AG08396 (cell line): Measurements from ENCODE around the gene CYP11A1.

Experiments used
- DNase-seq: peaks from one replicate; pipeline ENCODE4 v3.0.0; 2012; ENCODE audit warnings: low spot score, mixed read lengths

The CYP11A1 gene

DNA sequence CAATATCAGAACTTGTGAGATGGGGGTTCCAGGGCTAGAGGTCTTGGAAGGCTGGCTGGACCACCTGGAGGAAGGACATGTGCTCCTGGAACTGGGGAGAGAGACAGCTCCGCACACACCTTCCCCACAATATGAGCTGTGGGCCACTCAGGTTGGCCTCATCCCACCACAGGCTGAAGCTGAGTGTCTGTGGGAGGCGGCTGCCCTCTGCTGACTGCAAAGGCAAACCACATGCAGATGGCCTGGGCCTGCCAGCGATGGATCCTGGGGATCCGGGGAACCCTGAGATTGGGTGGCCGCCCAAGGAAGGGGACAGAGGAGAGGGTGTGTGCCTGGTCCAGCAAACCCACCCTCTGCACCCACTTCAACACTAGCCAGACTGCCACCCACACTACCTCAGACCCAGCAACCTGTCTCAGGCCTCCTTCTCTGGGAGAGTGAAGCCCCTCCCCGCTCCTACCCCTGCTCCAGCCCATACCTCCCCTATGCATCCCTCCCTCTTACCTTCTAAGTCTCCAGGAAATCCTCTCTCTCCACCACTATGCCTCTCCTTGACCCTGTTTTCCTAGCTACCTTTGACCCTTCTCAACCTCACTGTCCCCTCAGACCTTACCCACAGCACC, 44.8 kb downstream of the CYP11A1 start:
- DNase-seq, result peak; percentile 79

DNA sequence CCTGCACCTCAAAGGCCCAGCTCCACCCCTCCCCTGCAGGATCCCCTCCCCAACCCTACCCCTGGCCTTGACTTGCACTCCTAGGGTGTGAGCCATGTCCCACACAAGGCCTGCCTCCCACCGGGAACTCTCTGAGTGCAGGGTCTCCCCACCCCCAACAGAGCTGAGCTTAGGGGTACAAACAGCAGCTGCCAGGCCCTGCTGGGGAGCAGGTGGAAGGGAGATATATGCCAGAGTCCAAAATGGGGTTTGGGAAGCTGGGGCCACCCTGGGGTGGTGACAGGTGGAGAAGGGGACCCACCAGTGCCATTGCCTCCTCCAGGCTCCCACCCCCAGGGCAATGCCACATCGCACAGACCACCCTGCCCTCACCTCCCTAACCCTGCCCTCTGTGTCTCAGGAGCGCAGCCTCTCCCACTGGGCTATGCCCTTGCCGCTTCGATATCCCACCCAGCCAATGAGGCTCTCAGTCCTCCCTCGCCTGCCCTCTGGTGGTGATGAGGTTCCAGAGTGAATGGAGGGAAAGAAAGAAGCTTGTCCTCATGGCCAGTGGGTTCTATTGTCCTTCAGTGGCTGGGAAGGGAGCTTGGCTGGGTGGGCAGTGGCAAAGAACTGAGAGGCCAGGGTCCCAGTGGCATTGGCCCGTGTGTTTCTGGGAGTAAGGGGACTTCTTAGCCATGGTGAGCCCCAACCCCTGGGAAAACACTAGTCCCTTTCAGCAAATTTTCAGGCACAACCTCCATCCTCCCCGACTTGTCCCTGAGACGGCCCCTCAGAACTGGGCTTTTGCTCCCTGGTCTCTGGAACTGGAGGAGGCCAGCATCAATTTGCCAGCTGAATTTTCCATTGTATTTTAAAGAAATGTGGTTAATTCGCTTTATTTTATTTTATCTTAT, 46.8 kb downstream of the CYP11A1 start:
- peak; percentile 44 for DNase-seq

DNA sequence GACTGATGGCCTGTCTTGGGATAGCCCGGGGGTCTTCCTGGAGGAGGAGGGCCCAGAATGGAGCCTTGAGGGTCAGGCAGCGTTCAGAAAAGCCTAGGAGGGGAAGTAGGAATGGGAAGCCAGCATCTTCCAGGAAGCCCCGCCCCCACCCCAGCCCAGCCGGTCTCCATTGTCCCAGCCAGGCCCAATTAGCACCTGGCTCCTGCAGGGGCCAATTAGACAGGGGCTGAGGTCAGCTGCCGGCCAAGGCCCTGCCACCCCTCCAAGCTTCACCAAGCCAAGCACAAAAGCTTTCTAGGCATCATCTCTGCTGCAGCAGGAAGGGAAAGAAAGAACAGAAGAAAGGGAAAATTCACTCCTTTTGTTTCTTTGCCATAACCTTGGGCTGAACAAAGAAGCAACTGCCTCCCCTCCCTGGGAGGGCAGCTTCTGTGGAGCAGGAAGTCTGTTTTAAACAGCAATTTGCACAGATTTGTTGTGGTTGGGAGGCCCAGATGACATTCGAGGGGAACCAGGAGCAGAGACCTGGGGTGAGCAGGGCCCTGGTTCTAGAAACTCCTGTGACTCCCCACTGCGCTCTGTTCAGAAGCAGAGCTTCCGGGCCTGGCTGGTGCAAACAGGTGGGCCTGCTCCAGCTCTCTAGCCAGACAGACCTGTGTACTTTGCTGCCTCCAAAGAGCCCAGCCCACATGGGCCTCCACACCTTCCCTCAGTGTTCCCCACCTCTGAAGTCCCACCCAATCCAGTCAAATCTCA, 47.7 kb downstream of the CYP11A1 start:
- no peak for DNase-seq

DNA sequence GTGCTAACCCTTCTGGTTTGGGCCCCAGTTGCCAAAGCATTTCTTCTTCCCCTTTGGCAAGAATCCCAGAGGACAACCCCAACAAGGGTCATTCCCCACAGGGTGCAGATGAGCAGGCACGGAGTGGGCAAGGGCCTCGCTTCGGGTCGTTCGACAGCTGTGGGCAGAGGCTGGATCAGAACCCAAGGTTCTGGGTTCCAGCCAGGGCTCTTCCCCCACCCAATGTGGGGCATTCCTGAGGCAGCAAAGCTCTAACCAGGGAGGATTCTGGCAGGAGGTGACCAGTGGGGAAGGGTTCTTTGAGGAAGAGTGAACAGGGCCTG, 48.3 kb downstream of the CYP11A1 start:
- DNase-seq, result no peak

DNA sequence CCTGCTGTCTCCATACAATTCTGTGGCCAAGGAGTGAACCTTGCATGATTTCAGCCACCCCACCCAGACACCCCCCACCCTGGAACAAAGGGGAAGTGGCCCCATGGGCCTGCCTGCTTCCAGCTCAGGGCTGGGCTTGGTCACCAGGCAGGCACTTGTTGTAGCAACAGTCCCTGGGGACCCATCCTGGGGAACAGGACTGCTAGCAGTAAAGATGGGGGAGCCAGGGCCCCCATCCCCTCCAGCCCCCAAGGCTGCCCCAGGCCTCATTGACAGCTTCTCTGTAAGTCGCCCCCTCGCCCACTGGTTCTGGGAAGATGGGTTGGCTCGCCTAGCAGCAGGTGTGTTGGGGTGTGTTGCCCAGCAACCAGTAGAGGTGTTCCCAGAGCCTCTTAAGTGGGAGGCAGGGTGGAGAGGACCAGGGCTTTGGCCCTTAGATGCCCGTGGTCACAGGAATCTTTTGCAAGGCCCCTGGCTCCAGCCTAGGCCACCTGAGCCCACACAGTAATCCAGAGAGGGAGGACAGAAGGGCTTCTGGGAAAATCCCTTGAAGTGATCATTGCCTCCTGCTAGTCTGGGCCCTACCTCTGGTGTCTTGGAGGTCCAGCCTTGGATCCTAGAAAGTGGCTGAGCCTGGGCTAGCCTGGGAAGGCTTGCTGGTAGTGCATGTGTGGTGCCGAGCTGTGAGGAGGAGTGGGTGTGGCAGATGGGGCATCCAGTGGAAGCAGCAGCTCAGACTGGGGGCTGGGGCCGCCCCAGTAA, 48.9 kb downstream of the CYP11A1 start:
- DNase-seq, result no peak

DNA sequence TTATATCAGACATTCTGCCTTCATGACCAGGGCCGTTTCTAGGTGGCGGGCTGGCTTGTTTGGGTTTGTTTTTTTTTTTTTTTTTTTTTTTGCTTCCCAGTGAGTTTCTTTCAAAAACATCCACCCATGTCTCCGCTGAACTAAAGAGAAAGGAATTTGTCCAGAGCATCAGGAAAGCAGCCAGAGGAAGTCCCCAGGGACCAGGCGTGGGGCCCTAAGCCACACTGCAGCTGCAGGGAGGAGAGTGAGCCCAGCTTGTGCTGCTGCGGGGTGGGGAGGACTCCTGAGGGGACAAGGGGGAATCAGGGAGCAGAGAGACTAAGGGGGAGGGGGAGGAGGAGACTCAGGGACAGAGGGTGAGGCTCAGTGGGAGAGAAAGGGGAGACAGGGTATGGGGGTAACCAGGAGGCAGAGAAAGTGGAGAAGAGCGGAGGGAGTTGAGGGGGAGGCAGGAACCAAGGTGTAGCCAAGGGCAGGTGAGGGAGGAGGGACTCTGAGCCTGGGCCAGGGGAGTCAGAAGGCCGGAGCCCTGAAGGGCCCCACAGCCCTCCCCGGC, 49.5 kb downstream of the CYP11A1 start:
- DNase-seq, result peak; percentile 75

DNA sequence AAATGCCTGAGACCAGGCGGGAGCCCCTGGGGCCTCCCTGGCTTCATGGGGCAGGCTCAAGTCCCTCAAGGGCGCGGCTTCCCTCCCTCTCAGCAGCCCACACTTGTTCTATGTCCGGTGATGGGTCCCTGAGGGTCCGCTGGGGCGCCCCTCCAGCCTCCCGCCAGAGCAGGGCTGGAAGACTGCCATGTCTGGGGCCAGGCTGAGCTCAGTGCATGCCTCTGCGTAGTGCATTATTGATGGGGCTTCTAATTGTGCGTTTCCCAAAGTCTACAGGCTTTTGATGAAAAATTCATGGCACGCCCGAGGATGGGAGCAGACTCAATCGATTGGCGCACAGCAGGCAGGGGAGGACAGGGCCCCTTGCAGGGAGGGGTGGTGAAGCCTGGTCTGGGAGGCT, 51.3 kb downstream of the CYP11A1 start:
- no peak for DNase-seq

DNA sequence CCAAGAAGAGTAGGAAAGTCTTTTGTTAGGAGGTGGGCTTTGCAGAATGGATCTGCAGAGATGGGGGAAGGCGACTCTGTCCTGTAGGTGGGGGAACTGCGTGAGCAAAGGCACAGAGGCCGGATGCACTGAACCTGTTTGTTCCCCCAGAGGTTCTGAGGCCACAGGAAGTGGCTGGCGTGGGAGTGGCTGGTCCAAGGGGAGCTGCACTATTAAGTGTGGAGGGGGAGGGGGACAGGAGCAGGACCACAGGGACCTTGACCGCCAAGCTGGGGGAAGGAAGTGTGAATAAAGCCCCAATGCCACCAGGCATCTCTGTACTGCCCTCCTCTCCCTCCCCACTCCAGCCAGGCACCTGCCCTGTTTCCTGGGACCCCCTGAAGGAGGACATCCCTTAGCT, 51.8 kb downstream of the CYP11A1 start:
- no peak for DNase-seq

DNA sequence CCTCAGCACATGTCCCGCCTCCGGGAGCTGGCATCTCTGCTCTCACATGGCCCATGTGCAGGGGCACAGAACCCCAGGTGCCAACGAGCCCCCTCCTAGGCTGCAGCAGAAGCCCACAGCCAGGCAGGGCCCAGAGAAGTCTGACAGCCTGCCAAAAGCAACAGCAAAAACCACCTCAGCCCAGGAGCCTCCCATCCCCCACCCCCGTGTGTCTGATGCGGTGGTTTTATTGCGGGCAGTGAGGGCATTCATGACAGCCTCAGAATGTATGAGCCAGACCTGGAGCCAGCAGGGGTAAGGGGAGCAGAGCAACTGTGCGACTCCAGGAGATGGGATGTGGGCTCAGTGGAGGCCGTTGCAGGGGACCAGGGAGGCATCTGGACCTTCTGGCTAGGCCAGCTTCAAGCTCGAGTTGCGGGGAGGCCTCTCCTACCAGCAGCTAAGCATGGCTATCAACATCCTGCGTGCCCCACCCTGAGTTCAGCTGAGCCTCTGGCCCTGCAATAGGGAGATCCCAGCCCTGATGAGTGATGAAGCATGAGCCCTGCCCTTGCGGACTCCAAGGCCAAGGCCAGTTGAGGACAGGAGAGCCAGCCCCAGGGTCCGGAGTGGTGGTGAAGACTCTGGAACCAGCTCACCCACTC, 52.5 kb downstream of the CYP11A1 start:
- no peak for DNase-seq

DNA sequence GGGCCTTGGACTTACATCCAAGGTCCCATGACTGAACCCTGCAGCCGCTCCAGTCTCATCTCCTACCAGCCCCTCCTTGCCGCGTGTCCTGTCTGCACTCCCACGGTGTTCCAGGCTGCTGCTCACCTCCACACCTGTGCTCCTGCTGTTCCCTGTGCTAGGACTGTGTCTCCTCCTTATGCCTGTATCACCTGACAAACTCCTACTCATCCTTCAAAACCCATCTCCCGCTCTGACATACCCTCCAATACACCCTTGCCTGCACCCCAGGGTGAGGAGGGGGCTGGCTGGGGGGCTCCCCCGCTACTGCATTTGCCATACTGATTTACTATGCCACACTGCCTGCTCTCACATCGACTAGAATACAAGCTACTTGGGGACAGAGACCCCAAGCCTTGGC, 53.6 kb downstream of the CYP11A1 start:
- DNase-seq, result no peak

DNA sequence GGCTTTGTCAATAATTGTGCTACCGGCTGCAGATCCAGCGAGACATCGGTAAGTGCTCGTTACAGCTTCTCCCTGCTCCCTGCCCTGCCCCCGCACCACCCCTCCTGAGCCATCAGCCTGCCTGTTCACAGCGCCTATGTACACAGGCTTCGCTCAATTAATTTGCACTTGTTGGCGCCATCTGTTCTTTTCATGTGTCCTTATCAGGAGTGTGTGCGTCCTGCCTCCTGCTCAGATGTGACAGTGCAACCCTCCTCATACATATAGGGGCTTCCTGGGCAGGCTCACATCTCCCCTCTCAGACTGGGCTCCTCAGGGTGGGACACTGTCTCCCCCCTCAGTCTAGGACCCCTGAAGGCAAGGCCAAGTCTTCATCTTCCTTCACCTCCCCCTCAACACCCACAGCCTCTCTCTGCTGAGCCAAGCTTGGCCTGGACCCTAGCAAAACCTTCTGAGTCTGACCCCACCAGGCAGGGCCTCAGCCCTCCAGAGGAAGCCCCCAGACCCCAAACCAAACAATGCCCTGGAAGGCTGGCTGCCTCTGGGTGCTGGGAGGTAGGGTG, 54.9 kb downstream of the CYP11A1 start:
- DNase-seq, result no peak

DNA sequence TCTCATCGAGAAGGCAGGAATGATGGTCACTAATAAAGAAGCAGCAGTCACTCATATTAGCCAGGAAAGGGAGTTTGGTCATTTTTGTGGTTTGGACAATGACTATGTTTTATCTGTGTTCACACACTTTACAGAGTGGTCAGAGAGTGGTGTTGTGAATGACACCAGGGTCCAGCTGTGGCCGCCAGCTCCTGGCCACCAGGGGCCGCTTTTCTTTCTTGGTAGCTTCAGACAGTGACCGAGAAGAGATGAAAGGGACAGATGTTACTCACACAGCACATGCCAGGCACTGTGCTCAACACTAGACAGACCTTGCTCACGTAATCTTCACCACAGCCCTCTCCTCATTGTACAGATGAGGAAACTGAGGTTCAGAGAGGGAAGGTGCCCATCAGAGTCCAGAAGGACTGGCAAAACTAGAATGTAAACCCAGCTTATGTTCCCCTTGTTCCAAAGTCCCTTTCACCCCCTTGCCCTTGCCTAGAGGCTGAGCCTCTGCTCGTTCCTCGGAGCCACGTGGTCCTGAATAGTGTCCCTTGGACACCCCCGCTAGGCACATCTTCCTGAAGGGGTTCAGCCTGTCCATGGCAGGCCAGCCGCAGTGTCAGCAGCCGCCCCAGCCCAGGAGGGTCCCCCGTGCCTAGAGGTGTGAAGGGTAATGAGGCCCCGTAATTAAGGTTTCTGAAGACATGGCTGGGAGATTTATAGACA, 55.6 kb downstream of the CYP11A1 start:
- DNase-seq, result no peak

DNA sequence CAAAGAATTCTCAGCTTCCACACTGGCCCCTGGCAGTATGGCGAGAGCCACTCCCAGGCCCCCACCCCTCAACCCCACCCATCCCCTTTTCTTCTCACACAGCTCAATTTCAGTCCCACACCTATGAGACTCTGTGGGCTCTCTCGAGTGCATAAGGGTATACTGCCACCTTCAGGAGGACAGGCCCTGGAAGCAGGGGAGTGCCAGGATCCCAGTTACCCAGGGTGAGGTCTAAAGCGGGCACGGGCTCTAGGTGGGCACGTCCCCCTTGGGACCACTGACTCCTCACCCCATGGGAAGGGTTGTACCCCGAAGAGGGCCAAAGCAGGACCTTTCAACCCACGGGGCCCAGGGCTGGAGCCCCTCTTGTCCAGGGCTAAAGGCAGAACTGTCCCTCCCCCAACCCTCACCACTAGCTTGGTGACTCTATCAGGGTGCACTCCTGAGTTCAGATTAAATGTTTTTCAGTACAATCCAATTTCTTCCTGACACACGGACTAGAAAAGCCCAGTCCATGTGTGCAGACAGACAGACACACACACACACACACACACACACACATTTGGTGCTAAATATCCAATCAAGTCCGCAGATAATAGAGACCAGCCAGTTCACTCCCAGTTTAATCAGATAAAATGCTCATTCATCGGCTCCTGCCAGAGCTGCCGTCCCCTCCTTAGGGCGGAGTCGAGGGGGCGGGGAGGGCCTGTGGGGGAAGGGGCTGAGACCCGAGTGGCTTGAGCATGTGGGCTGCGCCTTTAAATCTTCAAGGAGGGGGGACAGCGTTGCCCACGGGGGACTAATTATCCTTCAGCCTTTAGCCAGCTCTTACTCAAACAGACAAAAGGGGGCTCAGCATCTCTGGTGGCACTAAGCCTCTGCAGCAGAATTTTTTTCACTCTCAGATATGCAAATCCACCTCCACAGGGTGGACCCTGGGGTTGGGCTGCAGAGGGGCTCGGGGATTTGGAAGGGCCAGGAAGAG, 59.3 kb downstream of the CYP11A1 start:
- peak; percentile 79 for DNase-seq

DNA sequence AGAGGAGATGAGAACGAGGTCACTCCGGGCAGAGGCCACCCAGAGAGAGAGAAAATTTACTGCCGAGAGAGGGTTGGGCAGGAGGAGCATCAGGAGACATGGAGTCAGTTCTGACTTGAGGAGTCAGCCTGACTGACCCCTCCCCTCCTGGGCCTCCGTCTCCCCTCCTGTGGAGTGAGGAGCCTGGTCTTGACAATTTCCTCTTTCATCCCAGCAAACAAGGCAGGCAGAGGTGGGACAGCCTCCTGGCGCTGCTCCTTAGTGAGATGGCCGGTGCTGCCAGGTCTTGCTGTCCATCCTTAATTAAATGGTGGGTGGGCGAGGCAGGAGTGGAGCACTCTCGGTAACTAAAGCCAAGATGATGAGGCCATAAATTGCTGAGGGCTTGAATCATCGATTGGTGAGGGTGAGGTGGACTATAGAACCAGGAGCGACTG, 60.6 kb downstream of the CYP11A1 start:
- DNase-seq, result no peak

DNA sequence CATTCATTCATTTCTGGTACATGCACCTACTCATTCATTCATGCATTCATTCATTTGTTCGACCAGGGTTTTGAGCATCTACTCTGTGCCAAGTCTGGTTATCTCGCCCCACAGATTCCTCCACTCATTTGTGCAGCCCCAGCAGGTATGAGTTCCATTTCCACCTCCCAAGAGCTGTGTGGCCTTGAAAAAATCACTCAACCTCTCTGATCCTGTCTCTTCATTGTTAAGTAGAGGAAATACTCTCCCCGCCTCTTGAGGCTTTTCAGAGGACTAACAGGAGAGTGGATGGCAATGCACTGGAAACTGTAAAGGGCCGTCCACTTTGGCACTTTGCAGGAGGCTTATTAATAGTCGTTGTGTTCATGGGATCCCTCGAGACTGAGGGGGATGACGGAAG, 61.8 kb downstream of the CYP11A1 start:
- no peak for DNase-seq

DNA sequence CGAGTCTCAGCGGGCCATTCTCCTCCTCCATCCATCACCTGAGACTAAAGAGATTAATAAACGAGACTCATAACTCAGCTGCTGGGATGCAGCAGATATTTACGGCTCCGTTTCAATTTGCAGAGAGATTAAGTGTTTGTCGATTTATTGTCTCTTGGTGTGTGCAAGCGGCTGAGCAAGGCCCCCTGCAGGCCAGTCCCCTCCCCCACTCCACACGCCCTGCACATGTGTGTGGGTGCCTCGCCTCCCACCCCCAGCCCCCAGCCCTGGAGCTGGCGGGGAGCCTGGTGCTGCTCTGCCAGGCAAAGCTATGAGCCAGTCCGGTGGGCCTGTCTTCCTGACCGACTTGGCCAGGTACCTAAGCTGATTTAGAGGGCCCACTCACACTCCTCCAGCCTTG, 63.0 kb downstream of the CYP11A1 start:
- DNase-seq, result no peak

DNA sequence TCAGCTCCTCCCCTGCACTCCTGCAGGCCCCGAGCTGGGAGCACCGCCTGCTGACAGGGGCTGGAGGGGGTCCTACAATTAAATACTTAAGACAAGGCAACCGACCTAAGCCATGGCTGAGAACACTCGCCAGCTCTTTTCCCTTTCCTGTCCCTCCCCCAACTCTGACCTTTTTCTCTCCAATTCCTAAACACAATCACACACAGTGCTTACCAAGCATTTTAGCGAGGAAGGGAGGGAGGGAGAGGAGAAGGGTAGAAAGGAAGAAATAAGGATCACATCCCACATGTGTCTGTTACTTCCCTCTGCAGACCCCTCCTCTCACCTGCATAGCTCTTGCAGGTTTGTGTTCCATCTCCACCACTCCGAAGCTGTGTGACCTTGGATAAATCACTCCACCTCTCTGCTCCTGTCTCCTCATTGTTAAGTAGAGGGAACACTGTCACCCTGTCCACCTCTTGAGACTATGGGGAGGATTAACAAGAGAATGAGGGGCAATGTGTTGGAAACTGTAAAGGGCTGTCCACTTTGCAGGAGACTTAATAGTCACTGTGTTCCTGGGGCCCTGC, 63.6 kb downstream of the CYP11A1 start:
- DNase-seq, result no peak

DNA sequence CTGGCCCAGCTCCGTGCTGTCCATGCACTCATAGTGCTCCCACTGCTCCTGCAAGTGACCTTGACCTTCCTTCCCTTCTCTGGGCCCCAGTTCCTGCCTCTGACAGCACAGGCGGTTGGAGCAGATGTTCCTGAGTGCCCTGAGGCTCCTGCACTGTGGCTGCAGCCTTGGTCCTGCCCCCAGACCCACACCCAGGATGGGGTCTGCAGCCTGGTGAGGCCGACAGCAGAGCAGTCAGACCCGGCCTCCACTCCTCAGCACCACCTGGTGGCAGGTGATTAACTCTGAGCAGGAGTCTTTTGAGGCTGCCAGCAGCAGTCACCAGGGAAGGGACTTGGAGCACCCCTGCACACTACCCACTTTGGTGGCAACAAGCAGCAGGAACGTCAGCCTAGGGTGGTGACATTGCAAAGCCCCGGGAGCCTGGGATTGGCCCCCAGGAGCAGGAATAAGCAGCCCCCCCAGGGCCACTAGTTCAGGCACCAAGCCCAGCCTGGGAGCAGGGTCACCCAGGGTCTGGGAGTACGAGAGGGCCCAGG, 64.6 kb downstream of the CYP11A1 start:
- peak; percentile 48 for DNase-seq
